SK-N-SH (cell line): ENCODE data around the gene TMED1.

Source experiments
- CHD2 ChIP-seq: fragments of 150-350 bp; IDR thresholded peaks from 2 replicates; pipeline ENCODE4 v1.6.1; 2018; ENCODE audit warnings: low read length; ENCODE audit not compliant: partially characterized antibody
- CTCF ChIP-seq: fragments of 200-600 bp; sonication (generic); IDR thresholded peaks from 2 replicates; pipeline ENCODE4 v1.6.1; 2017; ENCODE audit warnings: antibody characterized with exemption, mild to moderate bottlenecking, moderate library complexity
- EZH2phosphoT487 ChIP-seq: fragments of 200-600 bp; sonication (generic); IDR thresholded peaks from 2 replicates; pipeline ENCODE4 v1.6.1; 2017; ENCODE audit warnings: low read depth, mixed run types, mild to moderate bottlenecking, antibody characterized with exemption, moderate library complexity, borderline replicate concordance
- POLR2AphosphoS5 ChIP-seq: IDR thresholded peaks from 2 replicates; pipeline ENCODE4 v1.6.1; 2012; ENCODE audit warnings: low read depth, low read length
- RAD21 ChIP-seq: IDR thresholded peaks from 2 replicates; pipeline ENCODE4 v1.6.1; 2012; ENCODE audit warnings: mild to moderate bottlenecking, low read length
- REST ChIP-seq: IDR thresholded peaks from 2 replicates; pipeline ENCODE4 v1.6.1; 2012; ENCODE audit warnings: mild to moderate bottlenecking, low read depth, low read length, moderate library complexity
- RFX5 ChIP-seq: IDR thresholded peaks from 2 replicates; pipeline ENCODE4 v1.6.1; 2012; ENCODE audit warnings: mild to moderate bottlenecking, improper control_type of control experiment, low read length
- RXRA ChIP-seq: IDR thresholded peaks from 2 replicates; pipeline ENCODE4 v1.4.0; 2012; ENCODE audit warnings: low read depth, mild to moderate bottlenecking, borderline replicate concordance
- SIN3A ChIP-seq: IDR thresholded peaks from 2 replicates; pipeline ENCODE4 v1.6.1; 2012; ENCODE audit warnings: low read depth, mild to moderate bottlenecking, low read length, moderate library complexity, borderline replicate concordance
- TAF1 ChIP-seq: IDR thresholded peaks from 2 replicates; pipeline ENCODE4 v1.6.1; 2012; ENCODE audit warnings: low read depth, mild to moderate bottlenecking, low read length, moderate library complexity, borderline replicate concordance
- TEAD4 ChIP-seq: IDR thresholded peaks from 2 replicates; pipeline ENCODE4 v1.4.0; 2012; ENCODE audit warnings: mild to moderate bottlenecking, borderline replicate concordance; ENCODE audit not compliant: insufficient read depth

DNA sequence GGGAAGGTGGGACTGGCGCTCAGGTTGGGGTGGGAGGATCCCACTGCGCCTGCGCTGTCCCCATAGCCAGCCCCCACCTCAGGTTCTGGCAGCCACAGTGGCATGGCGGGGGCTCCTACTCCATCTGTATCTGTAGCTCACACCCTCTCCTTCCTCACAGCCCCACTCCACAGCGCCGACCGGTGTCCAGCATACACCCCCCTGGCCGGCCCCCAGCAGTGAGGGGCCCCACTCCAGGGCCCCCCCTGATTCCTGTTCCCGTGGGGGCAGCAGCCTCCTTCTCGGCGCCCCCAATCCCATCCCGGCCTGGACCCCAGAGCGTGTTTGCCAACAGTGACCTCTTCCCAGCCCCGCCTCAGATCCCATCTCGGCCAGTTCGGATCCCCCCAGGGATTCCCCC, 6.0 kb downstream of the TMED1 start:
- TF ChIP-seq TAF1: no peak
- no peak for TF ChIP-seq CTCF
- TF ChIP-seq TEAD4: no peak
- TF ChIP-seq RXRA: no peak
- TF ChIP-seq RFX5: no peak
- TF ChIP-seq SIN3A: no peak
- no peak for TF ChIP-seq POLR2AphosphoS5
- no peak for TF ChIP-seq EZH2phosphoT487
- TF ChIP-seq REST: no peak
- TF ChIP-seq RAD21: no peak
- no peak for TF ChIP-seq CHD2
